Measurements from ENCODE around the gene CNTLN. TPM values are rescaled to one million over a fixed set of nuclear protein-coding genes. Genes with fewer than 3 reads are reported as not detected.
"Not testable (repeated sequence)": the region's sequence is repeated elsewhere in the genome, so short reads cannot be mapped to it uniquely, and the experiment has no call there.

Gene CNTLN
- total RNA-seq, 1 donor from 2014 or later, result 4.1 TPM

DNA sequence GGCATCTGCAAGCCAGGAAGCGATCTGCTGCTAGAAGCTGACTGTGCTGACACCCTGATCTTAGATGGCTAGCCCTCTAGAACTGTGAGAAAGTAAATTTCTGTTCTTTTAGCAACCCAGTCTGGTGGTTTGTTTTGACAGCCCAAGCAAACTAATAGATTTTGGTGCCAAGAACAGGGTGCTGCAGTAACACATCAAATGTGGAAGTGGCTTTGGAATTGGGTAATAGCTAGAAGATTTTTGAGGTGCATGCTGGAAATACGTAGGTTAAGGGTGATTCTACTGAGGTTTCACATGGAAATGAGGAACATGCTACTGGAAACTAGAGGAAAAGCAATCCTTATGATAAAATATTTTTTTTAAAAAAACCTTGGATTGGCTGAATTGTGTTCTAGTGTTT, 290.5 kb downstream of the CNTLN start:
- Histone ChIP-seq H3K27me3 (ENCODE audit: control insufficient read depth, insufficient read depth, low read length) (no peaks in the 10 kb centered on the region), H3K4me3 (ENCODE audit: low read depth, low read length) (no peak overlapping the region), H3K36me3 (ENCODE audit: control insufficient read depth, insufficient read depth, low read length) (no peaks in the 10 kb centered on the region)
- DNase-seq (ENCODE audit: low read depth), result no peak
- TF ChIP-seq, protein P1, sequence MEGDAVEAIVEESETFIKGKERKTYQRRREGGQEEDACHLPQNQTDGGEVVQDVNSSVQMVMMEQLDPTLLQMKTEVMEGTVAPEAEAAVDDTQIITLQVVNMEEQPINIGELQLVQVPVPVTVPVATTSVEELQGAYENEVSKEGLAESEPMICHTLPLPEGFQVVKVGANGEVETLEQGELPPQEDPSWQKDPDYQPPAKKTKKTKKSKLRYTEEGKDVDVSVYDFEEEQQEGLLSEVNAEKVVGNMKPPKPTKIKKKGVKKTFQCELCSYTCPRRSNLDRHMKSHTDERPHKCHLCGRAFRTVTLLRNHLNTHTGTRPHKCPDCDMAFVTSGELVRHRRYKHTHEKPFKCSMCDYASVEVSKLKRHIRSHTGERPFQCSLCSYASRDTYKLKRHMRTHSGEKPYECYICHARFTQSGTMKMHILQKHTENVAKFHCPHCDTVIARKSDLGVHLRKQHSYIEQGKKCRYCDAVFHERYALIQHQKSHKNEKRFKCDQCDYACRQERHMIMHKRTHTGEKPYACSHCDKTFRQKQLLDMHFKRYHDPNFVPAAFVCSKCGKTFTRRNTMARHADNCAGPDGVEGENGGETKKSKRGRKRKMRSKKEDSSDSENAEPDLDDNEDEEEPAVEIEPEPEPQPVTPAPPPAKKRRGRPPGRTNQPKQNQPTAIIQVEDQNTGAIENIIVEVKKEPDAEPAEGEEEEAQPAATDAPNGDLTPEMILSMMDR (IDR thresholded peaks at IDR 0.05; ENCODE audit: insufficient read depth, low read length, poor library complexity, severe bottlenecking), result no peak

DNA sequence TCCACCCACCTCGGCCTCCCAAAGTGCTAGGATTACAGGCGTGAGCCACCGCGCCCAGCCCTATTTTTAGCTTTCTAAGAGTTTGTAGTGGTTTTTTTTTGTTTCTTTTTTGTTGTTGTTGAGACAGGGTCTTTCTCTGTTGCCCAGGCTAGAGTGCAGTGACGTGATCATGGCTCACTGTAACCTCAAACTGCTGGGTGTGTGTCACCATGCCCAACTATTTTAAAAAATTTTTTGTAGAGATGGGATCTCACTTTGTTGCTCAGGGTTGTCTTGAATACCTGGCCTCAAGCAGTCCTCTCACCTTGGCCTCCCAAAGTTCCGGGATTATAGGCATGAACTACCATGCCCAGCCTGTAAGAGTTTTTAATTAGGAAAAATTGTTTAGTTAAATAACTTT, 298.7 kb downstream of the CNTLN start:
- Histone ChIP-seq H3K36me3 (ENCODE audit: control insufficient read depth, insufficient read depth, low read length) (no peaks in the 10 kb centered on the region), H3K4me3 (ENCODE audit: low read depth, low read length) (no peak overlapping the region), H3K27me3 (ENCODE audit: control insufficient read depth, insufficient read depth, low read length) (no peaks in the 10 kb centered on the region)
- TF ChIP-seq, protein P1 (IDR thresholded peaks at IDR 0.05; ENCODE audit: insufficient read depth, low read length, poor library complexity, severe bottlenecking), result no peak
- DNase-seq (ENCODE audit: low read depth), result no peak

DNA sequence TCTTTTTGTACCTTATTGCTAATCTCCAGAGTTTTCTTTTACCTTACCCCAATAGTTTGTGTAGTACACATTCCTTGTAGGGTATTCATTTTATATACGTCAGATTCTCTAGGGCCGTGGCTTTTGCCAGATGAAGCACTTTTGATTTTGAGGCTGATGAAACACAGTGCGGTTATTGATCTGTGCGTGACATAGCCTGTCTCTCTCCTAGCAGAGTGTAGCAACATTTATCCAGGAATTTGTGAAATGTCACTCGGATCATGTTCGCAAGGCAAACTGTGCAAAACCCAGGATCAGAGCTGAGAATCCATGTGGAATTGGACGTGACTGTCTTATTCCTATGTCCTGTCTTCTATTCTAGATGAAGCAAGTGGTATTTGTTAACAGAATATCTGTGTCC, 302.0 kb downstream of the CNTLN start:
- H3K36me3 ChIP-seq (ENCODE audit: control insufficient read depth, insufficient read depth, low read length), result no peaks in the 10 kb centered on the region
- no peak for DNase-seq (ENCODE audit: low read depth)
- no peaks in the 10 kb centered on the region for H3K27me3 ChIP-seq (ENCODE audit: control insufficient read depth, insufficient read depth, low read length)
- H3K4me3 ChIP-seq (ENCODE audit: low read depth, low read length), result no peak overlapping the region
- TF ChIP-seq, protein P1 (IDR thresholded peaks at IDR 0.05; ENCODE audit: insufficient read depth, low read length, poor library complexity, severe bottlenecking), result no peak

DNA sequence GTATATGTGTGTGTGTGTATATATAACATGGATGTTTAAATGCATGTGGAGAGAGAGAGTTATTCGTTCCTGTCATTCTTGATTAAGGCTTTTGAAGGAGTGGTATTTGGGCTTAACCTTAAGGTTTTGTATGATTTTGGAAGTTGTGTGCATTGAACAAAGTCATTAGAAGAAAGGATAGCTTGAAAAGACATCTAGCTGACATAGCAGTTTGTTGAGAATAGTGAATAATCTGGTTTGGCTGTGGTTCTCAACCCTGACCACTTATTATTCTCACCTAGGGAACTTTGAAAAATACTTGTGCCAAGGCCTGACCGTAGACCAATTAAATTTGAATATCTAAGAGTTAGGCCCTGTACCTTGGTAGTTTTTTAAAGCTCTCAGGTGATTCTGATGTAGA, 303.0 kb downstream of the CNTLN start:
- TF ChIP-seq, protein P1 (IDR thresholded peaks at IDR 0.05; ENCODE audit: insufficient read depth, low read length, poor library complexity, severe bottlenecking), result no peak
- Histone ChIP-seq H3K27me3 (ENCODE audit: control insufficient read depth, insufficient read depth, low read length) (no peaks in the 10 kb centered on the region), H3K4me3 (ENCODE audit: low read depth, low read length) (no peak overlapping the region), H3K36me3 (ENCODE audit: control insufficient read depth, insufficient read depth, low read length) (no peaks in the 10 kb centered on the region)
- no peak for DNase-seq (ENCODE audit: low read depth)

DNA sequence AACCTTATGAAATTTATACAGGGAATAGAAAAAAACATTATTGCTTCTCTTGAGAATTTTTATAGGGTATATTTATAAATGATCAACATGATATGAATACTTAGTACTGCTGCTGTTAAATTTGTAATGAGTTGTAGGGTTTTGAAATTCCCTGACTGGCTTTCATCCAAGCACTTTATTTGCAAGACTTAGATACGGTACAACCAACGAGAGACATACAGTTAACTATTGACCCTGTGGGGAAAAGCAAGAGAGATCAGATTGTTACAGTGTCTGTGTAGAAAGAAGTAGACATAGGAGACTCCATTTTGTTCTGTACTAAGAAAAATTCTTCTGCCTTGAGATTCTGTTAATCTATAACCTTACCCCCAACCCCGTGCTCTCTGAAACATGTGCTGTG, 310.3 kb downstream of the CNTLN start:
- DNase-seq (ENCODE audit: low read depth); H3K36me3 ChIP-seq (ENCODE audit: control insufficient read depth, insufficient read depth, low read length); H3K4me3 ChIP-seq (ENCODE audit: low read depth, low read length); H3K27me3 ChIP-seq (ENCODE audit: control insufficient read depth, insufficient read depth, low read length): not testable (repeated sequence)

DNA sequence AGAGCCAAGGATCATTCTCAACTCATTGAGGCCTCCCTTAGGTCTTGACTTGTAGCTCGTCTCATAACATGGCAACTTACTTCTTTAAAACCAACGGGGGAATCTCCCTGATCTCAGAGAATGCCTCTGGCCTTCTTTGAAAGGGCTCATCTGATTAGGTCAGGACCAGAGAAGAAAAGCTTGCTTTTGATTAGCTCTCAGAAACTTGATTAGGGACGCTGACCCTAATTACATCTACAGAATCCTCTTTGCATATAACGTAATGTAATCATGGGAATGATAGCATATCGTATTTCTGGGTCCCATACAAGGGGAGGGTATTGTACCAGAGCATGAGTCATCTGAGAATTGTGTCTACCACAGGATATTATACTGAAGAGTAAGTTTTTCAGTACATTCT, 318.9 kb downstream of the CNTLN start:
- no peaks in the 10 kb centered on the region for H3K36me3 ChIP-seq (ENCODE audit: control insufficient read depth, insufficient read depth, low read length)
- DNase-seq (ENCODE audit: low read depth), result no peak

More for the DNA sequence above, 318.9 kb downstream of the CNTLN start:
- Histone ChIP-seq H3K27me3 (ENCODE audit: control insufficient read depth, insufficient read depth, low read length) (no peaks in the 10 kb centered on the region), H3K4me3 (ENCODE audit: low read depth, low read length) (no peak overlapping the region)
- TF ChIP-seq, protein P1 (IDR thresholded peaks at IDR 0.05; ENCODE audit: insufficient read depth, low read length, poor library complexity, severe bottlenecking), result no peak
